ENCODE results near the gene RPL7A. TPM values are rescaled to one million over a fixed set of nuclear protein-coding genes. Genes with fewer than 3 reads are reported as not detected.
"Not testable (repeated sequence)": the region's sequence is repeated elsewhere in the genome, so short reads cannot be mapped to it uniquely, and the experiment has no call there.

The RPL7A gene
- total RNA-seq, 1 donor from 2014 or later, result 2,339 TPM

GRCh38 chr9:133315997-133316396 is 32.0 kb upstream of the RPL7A start:
- H3K4me3 ChIP-seq (ENCODE audit: low read depth, low read length), result no peak overlapping the region
- no peaks in the 10 kb centered on the region for H3K36me3 ChIP-seq (ENCODE audit: control insufficient read depth, insufficient read depth, low read length)
- no peak for TF ChIP-seq CTCF (IDR thresholded peaks at IDR 0.05; ENCODE audit: insufficient read depth, low read length, poor library complexity, severe bottlenecking)
- no peak for DNase-seq (ENCODE audit: low read depth)
- H3K27me3 ChIP-seq (ENCODE audit: control insufficient read depth, insufficient read depth, low read length), result peaks cover 2% of the 10 kb centered on the region

DNA sequence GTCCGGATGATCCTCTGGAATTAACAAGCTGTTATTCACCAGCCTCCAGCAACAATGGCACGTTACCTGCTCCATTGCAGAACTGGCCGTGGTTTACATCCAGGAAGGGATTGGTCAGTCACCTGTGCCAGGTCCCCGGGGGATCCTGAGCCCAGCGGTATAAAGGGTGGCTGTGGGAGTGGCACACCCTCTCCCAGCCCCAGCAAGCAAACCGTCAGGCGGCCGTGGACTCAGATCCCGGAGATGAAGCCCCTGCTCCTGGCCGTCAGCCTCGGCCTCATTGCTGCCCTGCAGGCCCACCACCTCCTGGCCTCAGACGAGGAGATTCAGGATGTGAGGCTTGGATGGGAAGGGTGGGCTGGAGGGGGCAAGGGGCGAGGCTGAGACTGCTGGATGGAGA is 30.5 kb upstream of the RPL7A start:
- DNase-seq (ENCODE audit: low read depth); H3K36me3 ChIP-seq (ENCODE audit: control insufficient read depth, insufficient read depth, low read length); H3K27me3 ChIP-seq (ENCODE audit: control insufficient read depth, insufficient read depth, low read length); H3K4me3 ChIP-seq (ENCODE audit: low read depth, low read length): not testable (repeated sequence)

DNA sequence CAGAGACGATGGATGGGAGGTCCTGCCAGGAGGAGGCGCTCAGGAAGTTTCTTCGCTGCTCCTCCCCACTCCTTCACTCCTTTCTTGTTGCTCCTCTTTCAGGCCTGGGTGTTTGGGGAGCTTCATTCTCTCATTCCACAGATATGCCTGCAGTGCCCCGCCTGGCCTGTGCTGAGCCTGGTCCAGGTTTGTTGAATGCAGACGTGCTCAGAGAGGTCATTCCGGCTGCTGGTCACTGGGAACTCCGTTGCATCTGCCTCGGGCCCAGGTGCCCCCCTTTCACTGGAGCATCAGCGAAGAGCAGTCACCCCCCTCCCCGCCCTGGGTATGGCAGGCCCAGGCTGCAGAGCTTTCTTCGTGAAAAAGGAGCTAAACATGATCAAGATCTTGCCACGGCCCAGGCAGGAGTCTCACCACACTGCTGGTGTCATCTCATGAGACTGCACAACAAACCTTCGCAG is 27.6 kb upstream of the RPL7A start:
- Histone ChIP-seq H3K27me3 (ENCODE audit: control insufficient read depth, insufficient read depth, low read length) (peaks cover 5% of the 10 kb centered on the region), H3K36me3 (ENCODE audit: control insufficient read depth, insufficient read depth, low read length) (no peaks in the 10 kb centered on the region)

GRCh38 chr9:133321411-133321935 is 26.5 kb upstream of the RPL7A start:
- no peaks in the 10 kb centered on the region for H3K36me3 ChIP-seq (ENCODE audit: control insufficient read depth, insufficient read depth, low read length)

More for the DNA sequence above, 27.6 kb upstream of the RPL7A start:
- H3K4me3 ChIP-seq (ENCODE audit: low read depth, low read length), result no peak overlapping the region
- DNase-seq (ENCODE audit: low read depth), result no peak
- TF ChIP-seq CTCF (IDR thresholded peaks at IDR 0.05; ENCODE audit: insufficient read depth, low read length, poor library complexity, severe bottlenecking), result no peak

GRCh38 chr9:133322701-133323100 is 25.3 kb upstream of the RPL7A start:
- peaks cover 5% of the 10 kb centered on the region for H3K27me3 ChIP-seq (ENCODE audit: control insufficient read depth, insufficient read depth, low read length)
- no peaks in the 10 kb centered on the region for H3K36me3 ChIP-seq (ENCODE audit: control insufficient read depth, insufficient read depth, low read length)
- no peak for DNase-seq (ENCODE audit: low read depth)
- TF ChIP-seq CTCF (IDR thresholded peaks at IDR 0.05; ENCODE audit: insufficient read depth, low read length, poor library complexity, severe bottlenecking), result no peak
- H3K4me3 ChIP-seq (ENCODE audit: low read depth, low read length), result no peak overlapping the region

More at GRCh38 chr9:133321411-133321935, 26.5 kb upstream of the RPL7A start:
- no peak for DNase-seq (ENCODE audit: low read depth)
- no peak for TF ChIP-seq CTCF (IDR thresholded peaks at IDR 0.05; ENCODE audit: insufficient read depth, low read length, poor library complexity, severe bottlenecking)
- peaks cover 5% of the 10 kb centered on the region for H3K27me3 ChIP-seq (ENCODE audit: control insufficient read depth, insufficient read depth, low read length)
- no peak overlapping the region for H3K4me3 ChIP-seq (ENCODE audit: low read depth, low read length)

DNA sequence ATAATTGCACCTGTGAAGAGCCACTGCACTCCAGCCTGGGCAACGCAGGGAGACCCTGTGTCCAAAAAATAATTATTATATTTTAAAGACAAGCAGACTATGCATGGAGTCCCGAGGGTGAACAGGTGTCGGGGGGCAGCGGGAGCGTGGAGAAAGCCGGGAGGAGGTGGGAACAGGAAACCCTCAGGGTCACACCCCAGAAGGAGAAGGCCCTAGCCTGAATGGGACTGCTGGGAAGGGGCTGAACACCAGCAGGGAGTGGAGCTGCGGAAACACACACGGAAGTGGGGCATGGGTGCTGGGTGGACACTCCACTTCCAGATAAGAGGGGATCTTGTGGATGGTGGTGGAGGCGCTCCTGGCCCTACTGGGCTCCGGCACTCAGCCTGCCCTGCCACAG is 24.8 kb upstream of the RPL7A start:
- no peak overlapping the region for H3K4me3 ChIP-seq (ENCODE audit: low read depth, low read length)
- no peak for DNase-seq (ENCODE audit: low read depth)
- no peak for TF ChIP-seq CTCF (IDR thresholded peaks at IDR 0.05; ENCODE audit: insufficient read depth, low read length, poor library complexity, severe bottlenecking)
- H3K27me3 ChIP-seq (ENCODE audit: control insufficient read depth, insufficient read depth, low read length), result peaks cover 5% of the 10 kb centered on the region
- H3K36me3 ChIP-seq (ENCODE audit: control insufficient read depth, insufficient read depth, low read length), result no peaks in the 10 kb centered on the region
